HepG2 (cell line): ENCODE measurements around the gene GTF2H4.

Experiments
- ATF2 ChIP-seq: sonication (generic); formaldehyde crosslinking; IDR thresholded peaks from 2 replicates; pipeline ENCODE4 v1.4.0; 2020; ENCODE audit warnings: missing genetic modification reagents
- CTCF ChIP-seq: sonication (generic); formaldehyde crosslinking; IDR thresholded peaks from 2 replicates; pipeline ENCODE4 v1.5.0; 2020; ENCODE audit warnings: mild to moderate bottlenecking, missing genetic modification reagents, moderate library complexity
- EP300 ChIP-seq, 3 experiments: sonication (generic) in 1 of 3; formaldehyde crosslinking in 1 of 3; IDR thresholded peaks; 2 replicates each; pipeline versions ENCODE4 v1.5.1 to v1.6.1; 2011 to 2020; ENCODE audit warnings: low read depth in 2 of 3, low read length in 2 of 3, borderline replicate concordance in 1 of 3, improper control_type of control experiment in 1 of 3, mild to moderate bottlenecking in 1 of 3, missing genetic modification reagents in 1 of 3, moderate library complexity in 1 of 3
- EZH2 ChIP-seq: conservative IDR thresholded peaks from 2 replicates; pipeline ENCODE4 v1.6.1; 2012; ENCODE audit warnings: mild to moderate bottlenecking, low read depth, low read length, moderate library complexity
- GATA4 ChIP-seq: sonication (generic); IDR thresholded peaks from 2 replicates; pipeline ENCODE4 v1.6.1; 2016; ENCODE audit warnings: antibody characterized with exemption, low read depth, borderline replicate concordance
- JUNB ChIP-seq: sonication (generic); formaldehyde crosslinking; IDR thresholded peaks from 2 replicates; pipeline ENCODE4 v1.8.0; 2022; ENCODE audit warnings: missing genetic modification reagents, mild to moderate bottlenecking, borderline replicate concordance
- MBD4 ChIP-seq: IDR thresholded peaks from 2 replicates; pipeline ENCODE4 v1.6.1; 2012; ENCODE audit warnings: low read length, inconsistent platforms, borderline replicate concordance
- RBAK ChIP-seq: sonication (generic); formaldehyde crosslinking; IDR thresholded peaks from 2 replicates; pipeline ENCODE4 v1.5.1; 2020; ENCODE audit warnings: mild to moderate bottlenecking, missing genetic modification reagents
- RXRA ChIP-seq: sonication (generic); formaldehyde crosslinking; IDR thresholded peaks from 2 replicates; pipeline ENCODE4 v1.5.1; 2020; ENCODE audit warnings: missing genetic modification reagents

DNA sequence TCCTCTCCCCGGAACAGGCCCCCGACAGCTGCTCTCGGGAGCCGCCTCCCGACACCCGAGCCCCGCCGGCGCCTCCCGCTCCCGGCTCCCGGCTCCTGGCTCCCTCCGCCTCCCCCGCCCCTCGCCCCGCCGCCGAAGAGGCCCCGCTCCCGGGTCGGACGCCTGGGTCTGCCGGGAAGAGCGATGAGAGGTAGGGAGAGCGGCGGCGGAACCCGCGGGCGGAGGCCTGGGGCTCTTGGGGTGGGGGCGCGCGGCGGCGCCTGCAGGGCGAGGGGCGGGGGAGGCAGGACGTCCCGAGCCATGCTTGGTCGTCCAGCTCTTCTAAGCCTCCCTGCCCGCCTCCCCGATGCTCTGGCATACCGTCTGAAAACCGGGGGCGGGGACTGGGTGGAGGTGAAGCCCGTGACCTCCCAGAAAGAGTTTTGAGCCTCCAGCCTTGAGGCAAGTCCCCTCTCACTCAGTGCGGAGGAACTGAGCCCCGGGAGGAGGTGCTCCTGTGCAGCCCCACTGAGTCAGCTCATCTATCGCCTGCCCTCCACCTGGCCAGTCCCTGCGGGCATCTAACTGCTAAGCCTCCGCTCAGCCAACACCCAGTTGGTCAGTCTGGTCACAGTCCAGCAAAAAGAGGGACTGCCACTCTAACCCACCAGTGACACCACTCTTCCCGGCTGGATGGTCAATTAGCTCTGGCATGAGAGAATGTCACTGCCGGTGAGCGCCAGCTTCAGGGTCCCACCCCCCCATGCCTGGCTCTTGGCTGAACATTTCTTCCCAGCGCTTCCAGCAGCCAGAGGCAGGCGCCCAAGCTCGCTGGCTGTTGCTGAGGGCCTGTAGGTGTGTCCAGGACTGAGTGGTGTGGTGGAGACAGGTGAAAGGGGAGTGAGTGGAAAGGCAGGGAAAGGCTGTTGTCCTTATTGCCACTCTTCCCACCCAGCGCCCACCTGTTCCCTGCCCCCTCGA is 23.2 kb upstream of the GTF2H4 start:
- TF ChIP-seq RBAK (no peak), CTCF (CRISPR knock-in tag) (no peak), ATF2 (CRISPR knock-in tag) (no peak), RXRA (CRISPR knock-in tag) (no peak), MBD4 (no peak), EZH2 (no peak), EP300 (IDR thresholded peaks at IDR 0.05; ENCODE audit: low read depth in 2 of 2, low read length in 2 of 2) (no peak), EP300 (CRISPR knock-in tag; IDR thresholded peaks at IDR 0.05; ENCODE audit: borderline replicate concordance) (no peak), JUNB (no peak), GATA4 (no peak)
